ENCODE data around the gene KRT7. TPM values are rescaled to one million over a fixed set of nuclear protein-coding genes. Genes with fewer than 3 reads are reported as not detected.
"Not testable (repeated sequence)": the region's sequence is repeated elsewhere in the genome, so short reads cannot be mapped to it uniquely, and the experiment has no call there.

Gene KRT7
- polyA plus RNA-seq, 3 donors = 37.4 to 64.1 (median 42.0) TPM

DNA sequence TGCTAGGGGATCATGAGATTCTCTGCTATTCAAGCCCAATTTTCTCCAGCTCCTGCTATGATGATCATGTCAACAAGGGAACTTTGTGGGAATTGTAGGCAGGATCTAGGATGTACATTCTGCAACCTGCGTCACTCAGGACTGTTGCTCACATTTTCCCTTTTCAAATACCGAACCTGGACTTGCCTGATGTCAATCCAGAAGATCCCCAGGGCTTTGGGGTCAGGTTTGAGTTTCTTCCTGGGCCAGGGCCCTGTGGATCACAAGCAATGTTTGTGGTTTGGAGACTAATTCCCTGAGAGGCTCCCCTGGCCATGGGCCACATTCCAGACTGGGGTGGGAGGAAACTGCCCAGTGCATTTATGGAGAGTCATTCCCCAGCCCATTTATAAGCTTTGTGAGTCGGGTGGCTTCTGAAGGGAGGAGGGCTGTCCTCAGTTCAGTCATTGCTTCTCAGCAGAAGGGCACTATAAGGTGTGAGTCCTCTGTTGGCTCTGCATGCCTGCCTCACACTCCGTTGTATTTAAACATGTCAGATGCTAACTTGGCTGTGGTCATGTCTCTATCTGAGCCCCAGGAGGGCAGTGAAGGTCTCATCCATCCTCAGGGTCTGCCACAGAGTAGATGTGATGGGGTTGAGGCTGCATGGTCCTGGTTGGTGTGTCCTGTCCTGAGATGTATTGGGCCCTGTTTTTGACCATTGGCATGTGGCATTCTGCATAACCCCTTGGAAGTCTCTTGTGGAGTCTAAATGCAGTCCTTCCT lies 47.9 kb downstream of the KRT7 start:
- no peak for DNase-seq (ENCODE audit: extremely low read depth in 1 of 11, low read depth in 9 of 11, low spot score in 4 of 11)

DNA sequence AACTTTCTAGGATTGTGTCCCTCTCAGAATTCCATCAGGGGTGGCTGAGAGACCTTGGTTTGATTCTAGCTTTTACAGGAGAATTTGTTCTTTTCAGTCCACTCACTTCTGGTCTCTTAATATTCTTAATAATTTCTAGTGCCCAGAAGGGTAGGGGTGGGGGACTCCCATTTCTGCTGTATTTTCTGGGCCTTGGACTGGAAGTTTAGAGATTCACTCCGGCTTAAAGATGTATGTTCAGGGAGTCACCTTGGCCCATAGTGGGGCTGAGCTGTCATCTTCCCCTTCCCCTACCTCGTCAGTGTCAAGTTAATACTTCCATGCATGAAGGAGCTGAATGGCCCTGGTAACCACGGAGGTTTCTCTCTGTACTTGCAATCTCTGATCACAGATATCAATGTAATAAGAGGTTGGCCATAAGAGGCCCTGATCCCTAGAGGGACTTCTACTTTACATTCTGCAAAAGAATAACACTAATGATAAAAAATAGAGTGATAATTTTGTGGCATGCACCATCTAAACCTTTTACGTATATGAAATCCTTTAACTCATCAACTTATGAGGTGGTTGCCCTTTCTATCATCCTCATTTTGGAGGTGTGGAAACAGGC lies 51.6 kb downstream of the KRT7 start:
- no peak for DNase-seq (ENCODE audit: extremely low read depth in 1 of 11, low read depth in 9 of 11, low spot score in 4 of 11)

DNA sequence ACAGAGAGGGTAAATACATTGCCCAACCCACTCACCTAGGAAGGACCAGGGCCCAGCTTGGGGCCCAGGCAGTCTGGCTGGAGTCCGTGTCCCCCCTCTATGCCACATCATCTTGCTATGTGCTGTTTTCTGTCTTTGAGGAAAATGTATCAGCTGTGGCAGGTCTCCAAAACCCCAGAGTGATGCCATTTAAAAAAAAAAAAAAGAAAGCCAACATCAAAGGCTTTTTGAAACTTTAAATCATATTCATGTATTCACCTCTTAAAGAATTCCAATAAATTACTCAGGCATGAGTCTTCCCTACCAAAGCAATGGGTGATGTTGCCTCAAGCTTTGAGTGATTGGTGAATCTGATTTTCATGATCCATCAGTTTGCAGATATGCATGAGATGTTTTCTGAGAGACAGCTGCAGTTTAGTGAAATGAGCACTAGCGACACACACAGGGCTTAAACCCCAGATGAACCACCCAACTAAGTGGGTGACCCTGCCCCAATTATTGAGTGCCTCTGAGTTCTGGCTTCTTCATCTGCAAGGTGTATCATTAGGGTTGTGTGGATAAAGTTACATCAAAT lies 52.2 kb downstream of the KRT7 start:
- no peak for DNase-seq (ENCODE audit: extremely low read depth in 1 of 11, low read depth in 9 of 11, low spot score in 4 of 11)

DNA sequence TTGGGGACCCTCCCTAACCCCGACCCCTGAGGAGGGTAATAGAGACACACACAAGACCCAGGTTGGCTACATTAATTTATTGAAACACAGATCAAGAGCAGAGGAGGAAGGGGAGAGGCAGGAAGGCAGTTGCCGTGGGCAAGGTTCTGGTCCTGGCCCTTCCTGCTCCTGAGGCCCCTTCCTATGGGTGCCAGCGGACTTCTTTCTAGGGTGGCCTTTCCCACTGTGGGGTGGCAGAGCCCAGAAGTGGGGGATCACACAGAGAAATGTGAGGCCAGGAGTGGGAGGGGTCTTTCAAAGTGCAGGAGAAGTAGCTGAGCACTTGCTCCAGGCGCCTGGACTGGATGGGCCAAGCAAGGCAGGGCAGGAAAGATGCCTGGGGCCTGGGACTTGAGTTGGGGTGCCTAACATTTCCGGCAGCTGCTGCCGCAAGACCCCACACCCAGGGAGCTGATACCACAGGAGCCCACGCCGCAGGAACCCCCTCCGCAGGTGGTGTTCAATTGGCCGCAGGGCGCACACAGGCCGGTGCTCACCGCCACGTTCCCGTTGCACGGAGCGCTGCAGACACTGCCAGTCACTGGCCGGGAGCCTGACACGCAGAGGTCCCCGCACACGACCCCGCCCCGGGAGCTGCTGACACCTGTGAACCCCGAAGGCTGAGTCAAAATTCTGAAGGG lies 52.9 kb downstream of the KRT7 start:
- no peak for DNase-seq (ENCODE audit: extremely low read depth in 1 of 11, low read depth in 9 of 11, low spot score in 4 of 11)

DNA sequence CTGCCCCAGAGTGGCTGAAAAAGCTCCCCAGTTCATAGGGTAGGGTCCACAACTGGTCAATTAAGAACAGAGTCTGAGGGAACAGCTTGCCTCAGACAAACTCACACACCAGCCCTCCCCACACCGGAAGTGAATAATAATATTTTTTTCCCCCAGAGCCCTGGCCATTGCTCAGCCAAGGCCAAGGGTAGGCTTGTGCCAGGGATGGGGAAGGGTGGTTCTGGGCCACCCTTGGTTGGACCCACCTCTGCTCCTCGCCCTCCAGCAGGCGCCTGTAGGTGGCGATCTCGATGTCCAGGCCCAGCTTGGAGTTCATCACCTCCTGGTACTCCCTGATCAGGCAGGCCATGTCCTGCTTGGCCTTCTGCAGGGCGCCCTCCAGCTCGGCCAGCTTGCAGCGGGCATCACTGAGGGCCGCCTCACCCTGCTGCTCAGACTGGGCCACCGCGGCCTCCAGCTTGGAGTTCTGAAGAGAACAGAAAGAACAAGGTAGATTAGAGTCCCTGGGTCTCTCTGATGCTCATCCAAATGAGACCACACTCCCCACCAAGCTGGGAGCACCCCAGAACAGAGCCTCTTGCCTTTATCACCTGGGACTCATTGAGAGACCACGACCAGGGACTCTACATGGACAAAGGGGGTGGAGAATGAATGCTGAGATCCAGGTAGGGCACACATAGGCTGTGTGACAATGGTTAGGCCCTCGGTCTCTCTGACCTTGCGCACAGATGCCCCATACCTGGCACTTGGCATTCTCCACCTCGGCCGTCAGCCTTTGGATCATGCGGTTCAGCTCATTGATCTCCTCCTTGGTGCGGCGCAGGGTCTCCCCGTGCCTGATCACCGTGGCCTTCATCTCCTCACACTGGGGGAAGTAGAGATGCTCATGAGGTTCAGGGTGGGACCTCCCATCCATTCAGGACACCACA lies 54.1 kb downstream of the KRT7 start:
- not testable (repeated sequence) for DNase-seq (ENCODE audit: extremely low read depth in 1 of 11, low read depth in 9 of 11, low spot score in 4 of 11)

DNA sequence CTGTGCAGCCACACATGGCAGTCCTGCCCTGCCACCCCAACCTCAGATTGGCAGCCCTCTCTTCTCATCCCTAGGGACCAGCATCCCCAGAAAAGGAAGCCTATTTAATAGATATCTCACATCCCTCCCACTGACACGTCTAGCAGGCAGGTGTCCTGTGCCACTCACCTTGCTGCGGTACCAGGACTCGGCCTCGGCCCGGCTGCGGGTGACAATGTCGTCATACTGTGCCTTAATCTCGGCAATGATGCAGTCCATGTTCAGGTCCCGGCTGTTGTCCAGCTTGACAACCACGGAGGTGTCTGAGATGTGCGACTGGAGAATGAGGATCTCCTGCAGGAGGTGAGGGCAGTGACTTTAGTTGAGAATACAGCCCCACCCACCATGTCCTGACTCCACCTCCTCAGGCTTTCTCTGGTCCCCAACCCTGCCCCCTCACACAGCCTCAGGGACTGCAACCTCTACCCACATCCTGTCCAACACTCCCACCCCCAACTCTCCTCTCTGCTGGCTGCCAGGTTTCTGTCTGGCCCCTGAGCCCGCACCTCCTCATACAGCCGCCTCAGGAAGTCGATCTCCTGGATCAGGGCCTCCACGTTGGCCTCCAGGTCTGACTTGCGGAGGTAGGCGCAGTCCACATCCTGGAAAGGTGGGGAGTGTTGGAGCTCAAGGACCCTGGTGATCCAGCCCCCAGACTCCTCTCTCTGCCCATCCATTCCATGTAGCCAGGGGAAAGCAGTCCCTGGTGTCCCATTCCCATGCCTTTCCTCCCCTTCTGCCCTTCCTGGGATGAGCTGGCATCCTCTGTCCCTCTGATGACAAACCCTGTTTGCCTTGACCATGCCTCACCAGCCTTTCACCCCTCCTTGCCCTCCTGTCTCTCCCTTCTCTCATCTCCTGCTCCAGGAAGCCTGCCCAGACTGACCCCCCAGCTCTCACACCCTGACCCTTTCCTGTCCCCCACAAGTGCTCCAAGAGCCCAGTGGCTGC lies 55.1 kb downstream of the KRT7 start:
- not testable (repeated sequence) for DNase-seq (ENCODE audit: extremely low read depth in 1 of 11, low read depth in 9 of 11, low spot score in 4 of 11)

DNA sequence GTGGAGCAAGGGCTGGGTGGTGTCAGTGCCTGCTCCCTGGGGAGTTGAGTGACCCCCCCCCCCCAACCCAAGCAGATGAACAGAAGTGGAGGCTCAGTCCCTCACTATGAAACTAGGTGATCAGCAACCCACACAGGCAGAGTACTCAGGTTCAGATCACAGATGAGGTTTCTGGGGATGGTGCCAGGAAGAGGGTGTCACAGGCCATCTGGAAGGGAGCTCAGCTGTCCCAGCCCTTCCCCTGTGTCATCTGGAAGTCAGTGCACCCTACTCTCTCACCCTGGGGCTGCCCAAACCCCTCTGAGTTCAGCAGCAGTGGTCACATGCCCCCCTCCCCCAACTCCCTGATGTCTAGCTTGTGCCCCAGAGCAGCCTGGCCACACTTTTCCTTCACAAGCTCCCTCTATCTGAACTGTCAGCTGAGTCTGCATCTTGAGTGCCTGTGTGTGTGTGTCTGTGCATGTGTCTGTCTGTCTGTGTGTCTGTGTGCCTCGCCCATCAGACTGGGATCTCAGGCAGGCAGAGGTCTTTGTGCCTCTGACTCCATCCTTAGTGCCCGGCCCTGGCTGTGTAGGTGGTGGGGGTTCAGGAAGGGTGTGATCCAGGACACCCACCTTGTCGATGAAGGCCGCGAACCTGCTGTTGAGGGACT lies 57.6 kb downstream of the KRT7 start:
- not testable (repeated sequence) for DNase-seq (ENCODE audit: extremely low read depth in 1 of 11, low read depth in 9 of 11, low spot score in 4 of 11)

DNA sequence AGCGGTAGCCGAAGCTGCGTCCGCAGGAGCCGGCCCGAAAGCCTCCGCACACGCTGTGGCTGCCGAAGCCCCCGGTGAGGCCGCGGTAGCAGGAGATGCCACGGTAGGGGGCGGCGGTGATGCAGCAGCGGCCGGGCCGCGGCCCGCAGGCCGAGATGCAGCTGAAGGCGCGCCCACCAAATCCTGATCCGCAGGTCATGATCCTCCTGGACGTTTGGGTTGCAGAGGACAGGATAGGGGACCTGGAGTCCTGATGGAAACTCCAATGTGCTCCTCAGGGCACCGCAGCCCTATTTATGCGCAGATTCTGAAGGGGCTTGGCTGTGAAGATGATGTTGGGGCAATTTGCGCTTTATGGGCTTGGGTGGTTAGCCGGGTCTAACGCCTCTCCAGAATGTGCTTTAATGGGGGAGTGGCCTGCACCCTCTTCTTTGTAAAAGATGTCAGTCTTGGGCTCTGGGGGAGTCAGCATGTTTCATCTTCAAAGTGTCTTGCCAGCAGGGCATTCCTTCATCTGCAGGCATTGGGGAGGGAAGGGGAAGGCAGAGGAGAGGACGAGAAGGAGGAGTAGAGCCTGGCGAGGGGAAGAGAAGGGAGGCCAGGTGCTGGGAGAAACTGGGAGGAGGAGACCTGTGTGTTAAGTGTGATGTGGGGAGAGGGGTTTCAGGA lies 58.4 kb downstream of the KRT7 start, which contains the start of gene KRT81:
KRT81 (minus strand) TSS at position 268 of the 669 bp plus-strand sequence; CDS start at position 199, 69 bp downstream.
- DNase-seq (ENCODE audit: extremely low read depth in 1 of 11, low read depth in 9 of 11, low spot score in 4 of 11) = no peak

DNA sequence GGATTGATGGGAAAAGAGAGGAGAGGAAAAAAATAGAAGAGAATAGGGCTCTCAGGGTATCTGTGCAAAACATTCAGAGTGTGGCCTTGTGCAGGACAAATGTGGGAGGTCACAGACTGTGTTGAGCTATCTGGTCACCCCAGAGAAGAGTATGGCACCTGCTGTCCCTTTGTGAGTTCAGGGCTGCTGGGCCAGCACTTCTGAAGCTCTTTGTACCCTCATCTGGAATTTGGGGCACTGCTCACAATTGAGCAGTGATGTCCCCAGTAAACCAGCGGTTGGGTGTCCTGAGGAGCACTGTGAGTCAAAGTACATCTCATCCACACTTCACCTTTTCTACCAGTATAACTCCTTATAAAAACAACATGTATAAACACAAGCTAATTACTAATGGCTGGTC lies 60.9 kb downstream of the KRT7 start:
- DNase-seq (ENCODE audit: extremely low read depth in 1 of 11, low read depth in 9 of 11, low spot score in 4 of 11) = no peak

DNA sequence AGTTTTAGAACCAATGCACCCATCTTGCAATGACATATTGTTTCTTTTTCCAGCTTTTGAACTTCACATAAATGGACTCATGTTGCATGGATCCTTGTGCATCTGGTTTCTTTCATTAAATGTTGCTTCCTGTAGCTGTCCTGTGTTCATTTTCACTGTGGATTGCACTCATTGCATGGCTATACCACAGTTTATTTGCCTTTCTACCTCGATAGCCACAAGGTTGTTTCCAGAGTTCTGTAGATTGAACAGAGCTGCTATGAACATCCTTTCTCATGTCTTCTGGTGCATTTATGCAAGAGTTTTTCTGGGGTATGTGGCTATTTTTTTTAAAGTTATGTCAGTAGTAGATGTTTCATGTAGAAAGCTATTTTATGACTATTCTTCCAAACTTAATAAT lies 61.8 kb downstream of the KRT7 start:
- DNase-seq (ENCODE audit: extremely low read depth in 1 of 11, low read depth in 9 of 11, low spot score in 4 of 11) = no peak

DNA sequence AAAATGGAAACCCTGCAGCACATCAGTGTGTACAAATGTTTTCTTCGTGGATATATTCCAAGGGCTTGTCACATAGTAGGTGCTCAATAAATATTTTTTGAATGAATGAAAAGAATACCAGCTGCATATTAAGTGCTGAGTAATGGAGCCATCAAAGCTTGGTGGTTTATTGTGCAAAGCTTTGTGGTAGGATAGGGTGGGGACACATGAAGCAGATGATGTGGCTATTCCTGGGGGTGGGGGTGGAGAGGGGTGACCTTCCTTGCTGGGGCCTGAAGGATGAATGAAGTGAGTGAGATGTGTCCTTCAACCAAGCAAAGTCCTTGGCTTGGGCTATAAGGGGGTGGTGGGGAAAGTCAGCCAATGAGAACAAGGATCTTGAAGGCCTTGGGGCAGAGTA lies 62.6 kb downstream of the KRT7 start:
- DNase-seq (ENCODE audit: extremely low read depth in 1 of 11, low read depth in 9 of 11, low spot score in 4 of 11) = no peak

DNA sequence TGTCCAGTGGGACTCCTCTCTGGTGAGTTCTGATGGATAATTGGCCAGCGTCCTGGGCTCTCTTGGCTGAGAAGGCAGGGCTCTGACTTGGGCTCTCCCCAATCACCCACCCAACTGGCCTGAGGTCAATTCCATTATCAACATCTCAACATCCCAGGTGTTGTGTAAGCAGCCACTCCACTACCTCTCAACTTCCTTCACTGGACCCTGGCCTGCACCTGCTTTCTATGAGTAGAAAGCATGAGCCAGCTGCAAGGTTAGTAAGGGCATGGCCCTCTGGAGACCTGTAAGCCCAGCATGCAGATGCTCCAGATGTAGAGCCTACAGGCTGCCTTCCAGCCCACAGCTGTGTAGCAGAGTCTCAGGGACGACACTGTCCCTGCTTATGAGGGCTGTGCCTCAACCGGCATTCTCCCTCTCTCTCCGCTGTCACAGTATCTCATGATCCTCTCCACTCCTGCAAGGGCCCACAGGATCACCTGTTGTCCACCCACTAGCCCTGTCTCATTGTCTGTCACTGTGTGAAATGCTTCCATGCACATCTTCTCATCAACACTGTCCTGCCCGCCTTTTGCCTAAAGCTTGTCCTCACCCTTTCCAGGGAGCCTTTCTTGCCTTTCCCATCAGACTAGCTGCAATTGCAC lies 63.7 kb downstream of the KRT7 start:
- no peak for DNase-seq (ENCODE audit: extremely low read depth in 1 of 11, low read depth in 9 of 11, low spot score in 4 of 11)
